HG03060 (cell line): ENCODE data around the gene LRRFIP1.
"Not testable (repeated sequence)": the region's sequence is repeated elsewhere in the genome, so short reads cannot be mapped to it uniquely, and the experiment has no call there.

Experiments
- ATAC-seq: cut with Tn5 transposase; IDR thresholded peaks from one replicate; pipeline ENCODE4 v1.9.1; 2021; ENCODE audit warnings: low read depth, moderate number of reproducible peaks; ENCODE audit not compliant: unreplicated experiment

Gene LRRFIP1

GRCh38 chr2:237627441-237628246, at the start of gene LRRFIP1:
TSS of gene LRRFIP1 (plus strand) at chr2:237627587. CDS start at chr2:237627645, 58 bp downstream.
- no peak for ATAC-seq

- no peak for ATAC-seq
Observed at GRCh38 chr2:237577956-237578870, 49.2 kb upstream of the LRRFIP1 start.

GRCh38 chr2:237581326-237581725, 46.1 kb upstream of the LRRFIP1 start:
- no peak for ATAC-seq

GRCh38 chr2:237581751-237582746, 45.3 kb upstream of the LRRFIP1 start:
- no peak for ATAC-seq

- no peak for ATAC-seq
Observed at GRCh38 chr2:237583385-237584295, 43.7 kb upstream of the LRRFIP1 start.

GRCh38 chr2:237585590-237586221, 41.7 kb upstream of the LRRFIP1 start:
- no peak for ATAC-seq

- ATAC-seq: no peak
Observed at GRCh38 chr2:237588044-237588696, 39.2 kb upstream of the LRRFIP1 start.

GRCh38 chr2:237590272-237591140, 36.9 kb upstream of the LRRFIP1 start, which contains the start of gene RAB17:
TSS of gene RAB17 (minus strand) at chr2:237590734. CDS start at chr2:237586154, 4,580 bp downstream.
- ATAC-seq: no peak

- ATAC-seq: no peak
Observed at GRCh38 chr2:237591141-237591881, 36.1 kb upstream of the LRRFIP1 start.

- ATAC-seq: no peak
Observed at GRCh38 chr2:237592425-237592980, 34.9 kb upstream of the LRRFIP1 start.

- no peak for ATAC-seq
Observed at GRCh38 chr2:237593036-237593435, 34.4 kb upstream of the LRRFIP1 start.

- ATAC-seq: no peak
Observed at GRCh38 chr2:237593596-237594320, 33.6 kb upstream of the LRRFIP1 start.

GRCh38 chr2:237594514-237594871, 32.9 kb upstream of the LRRFIP1 start:
- no peak for ATAC-seq

- ATAC-seq: not testable (repeated sequence)
Observed at GRCh38 chr2:237595829-237596519, 31.4 kb upstream of the LRRFIP1 start.
